PC-3 (cell line): Measurements from ENCODE around the gene DHRS3. TPM values are rescaled to one million over a fixed set of nuclear protein-coding genes. Genes with fewer than 3 reads are reported as not detected.
A peak's percentile ranks its signal among the peaks of the same experiment; 100 is the strongest.

ENCODE experiments used
- ATAC-seq: fragments of 200-7000 bp; cut with Tn5 transposase; 2 replicates; pipeline ENCODE4 v1.9.1; 2020; ENCODE audit warnings: mild to moderate bottlenecking, moderate library complexity
- BruUV-seq: library from RNA; stranded (reverse); fragments of 400-500 nt; replicated peaks from 2 replicates; lab custom pipeline; 2021; lab: Mats Ljungman, UMichigan
- CTCF ChIA-PET: fragments of 300-600 bp; sonication (Branson Sonifier 250); formaldehyde crosslinking; loops from one replicate; lab custom pipeline; 2022; ENCODE audit warnings: antibody characterized with exemption; lab: Charles Lee
- POLR2A ChIA-PET: fragments of 300-600 bp; sonication (Branson Sonifier 250); formaldehyde crosslinking; loops from one replicate; lab custom pipeline; 2022; ENCODE audit warnings: antibody characterized with exemption; ENCODE audit not compliant: unreplicated experiment; lab: Charles Lee
- DNase-seq: peaks from one replicate; pipeline ENCODE4 v3.0.0-alpha.2; 2015
- H2AFZ ChIP-seq: fragments of 300-600 bp; sonication (generic); 2 replicates; pipeline ENCODE4 v1.6.0; 2016; ENCODE audit warnings: antibody characterized with exemption, low read length
- H3F3A ChIP-seq: fragments of 300-600 bp; sonication (generic); one replicate; pipeline ENCODE4 v1.6.0; 2017; ENCODE audit warnings: antibody characterized with exemption, low read length, control low read depth, mild to moderate bottlenecking; ENCODE audit not compliant: unreplicated experiment
- H3K27ac ChIP-seq: fragments of 300-600 bp; sonication (generic); 2 replicates; pipeline ENCODE4 v1.5.1; 2016; ENCODE audit warnings: mild to moderate bottlenecking, low read length
- H3K27me3 ChIP-seq: fragments of 300-600 bp; sonication (generic); 2 replicates; pipeline ENCODE4 v1.6.1; 2016; ENCODE audit warnings: low read length, mixed read lengths
- H3K36me3 ChIP-seq: fragments of 300-600 bp; sonication (generic); 2 replicates; pipeline ENCODE4 v1.6.1; 2016; ENCODE audit warnings: low read depth, mixed run types, low read length, mixed read lengths
- H3K4me1 ChIP-seq: fragments of 300-600 bp; sonication (generic); 2 replicates; pipeline ENCODE4 v1.5.1; 2016; ENCODE audit warnings: low read length; ENCODE audit not compliant: insufficient read depth
- H3K4me2 ChIP-seq: fragments of 300-600 bp; sonication (generic); 2 replicates; pipeline ENCODE4 v1.6.0; 2016; ENCODE audit warnings: low read length
- H3K4me3 ChIP-seq: fragments of 300-600 bp; sonication (generic); 2 replicates; pipeline ENCODE4 v1.5.1; 2016; ENCODE audit warnings: mild to moderate bottlenecking, low read length, mixed read lengths
- H3K79me2 ChIP-seq: fragments of 300-600 bp; sonication (generic); 2 replicates; pipeline ENCODE4 v1.6.1; 2017; ENCODE audit warnings: low read length, mixed read lengths
- H3K9ac ChIP-seq: fragments of 300-600 bp; sonication (generic); 2 replicates; pipeline ENCODE4 v1.6.0; 2016; ENCODE audit warnings: mild to moderate bottlenecking, low read length
- H3K9me2 ChIP-seq: fragments of 300-600 bp; sonication (generic); replicated peaks from 2 replicates; pipeline ENCODE4 v1.6.1; 2016; ENCODE audit warnings: mixed run types, low read length, mixed read lengths
- H3K9me3 ChIP-seq: fragments of 300-600 bp; sonication (generic); 2 replicates; pipeline ENCODE4 v1.6.1; 2016; ENCODE audit warnings: low read length, mixed read lengths
- H4K20me1 ChIP-seq: fragments of 300-600 bp; sonication (generic); 2 replicates; pipeline ENCODE4 v1.6.1; 2016; ENCODE audit warnings: low read length, mixed read lengths
- EZH2 ChIP-seq: fragments of 300-600 bp; sonication (generic); IDR thresholded peaks from one replicate; pipeline ENCODE4 v1.6.1; 2017; ENCODE audit warnings: antibody characterized with exemption, mild to moderate bottlenecking, low read length; ENCODE audit not compliant: unreplicated experiment
- EZH2phosphoT487 ChIP-seq: fragments of 300-600 bp; sonication (generic); IDR thresholded peaks from 2 replicates; pipeline ENCODE4 v1.6.1; 2018; ENCODE audit warnings: mild to moderate bottlenecking, antibody characterized with exemption, low read length, borderline replicate concordance
- intact Hi-C: fragments of 100-400 bp; cut with micrococcal nuclease; formaldehyde crosslinking; loops from 2 replicates; pipeline ENCODE4 v1.9.0; 2023
- total RNA-seq: library from RNA; depleted of rRNA; stranded (reverse); fragments of >200 nt; gene quantifications from 2 replicates; pipeline ENCODE4 v1.2.3, GENCODE V29; 2014
- TF ChIP-seq, protein P1 (sequence below): fragments of 300-600 bp; sonication (generic); conservative IDR thresholded peaks from 2 replicates; pipeline ENCODE4 v1.5.1; 2017; ENCODE audit warnings: antibody characterized with exemption, low read depth, mild to moderate bottlenecking, low read length

DHRS3 gene
- total RNA-seq, 1 experiment from 2014 or later, result 105 TPM

DNA sequence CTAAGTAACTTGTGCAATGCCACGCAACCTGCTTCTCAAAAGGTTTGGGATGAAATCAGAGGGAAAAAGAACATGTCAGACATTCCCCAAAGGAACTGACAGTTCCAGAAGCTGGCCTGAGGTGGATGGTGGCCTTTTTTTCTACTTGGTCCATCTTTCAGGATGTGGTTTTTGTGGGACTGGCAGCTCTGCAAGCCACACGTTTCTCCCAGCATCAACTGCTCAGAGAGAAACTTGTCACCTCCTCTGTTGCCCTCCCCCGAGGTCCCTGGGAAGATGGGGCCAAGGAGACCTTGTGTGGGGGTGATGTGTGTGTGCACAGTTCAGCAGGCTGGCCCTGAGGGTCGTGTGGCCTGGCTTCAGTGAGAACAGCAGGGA, 2.5 kb upstream of the DHRS3 start:
- TF ChIP-seq EZH2phosphoT487 (no peak), EZH2 (no peak)
- TF ChIP-seq, protein P1, sequence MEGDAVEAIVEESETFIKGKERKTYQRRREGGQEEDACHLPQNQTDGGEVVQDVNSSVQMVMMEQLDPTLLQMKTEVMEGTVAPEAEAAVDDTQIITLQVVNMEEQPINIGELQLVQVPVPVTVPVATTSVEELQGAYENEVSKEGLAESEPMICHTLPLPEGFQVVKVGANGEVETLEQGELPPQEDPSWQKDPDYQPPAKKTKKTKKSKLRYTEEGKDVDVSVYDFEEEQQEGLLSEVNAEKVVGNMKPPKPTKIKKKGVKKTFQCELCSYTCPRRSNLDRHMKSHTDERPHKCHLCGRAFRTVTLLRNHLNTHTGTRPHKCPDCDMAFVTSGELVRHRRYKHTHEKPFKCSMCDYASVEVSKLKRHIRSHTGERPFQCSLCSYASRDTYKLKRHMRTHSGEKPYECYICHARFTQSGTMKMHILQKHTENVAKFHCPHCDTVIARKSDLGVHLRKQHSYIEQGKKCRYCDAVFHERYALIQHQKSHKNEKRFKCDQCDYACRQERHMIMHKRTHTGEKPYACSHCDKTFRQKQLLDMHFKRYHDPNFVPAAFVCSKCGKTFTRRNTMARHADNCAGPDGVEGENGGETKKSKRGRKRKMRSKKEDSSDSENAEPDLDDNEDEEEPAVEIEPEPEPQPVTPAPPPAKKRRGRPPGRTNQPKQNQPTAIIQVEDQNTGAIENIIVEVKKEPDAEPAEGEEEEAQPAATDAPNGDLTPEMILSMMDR, result no peak
- Histone ChIP-seq H2AFZ (no peak overlapping the region), H3F3A (no peaks in the 10 kb centered on the region), H3K9ac (no peak overlapping the region), H3K36me3 (no peaks in the 10 kb centered on the region), H3K79me2 (peaks cover 44% of the 10 kb centered on the region), H3K4me3 (peak overlapping the region; percentile 52; the same call in 1 of the 2 replicates), H3K9me3 (no peaks in the 10 kb centered on the region), H3K27ac (no peak overlapping the region), H3K4me1 (peaks cover 17% of the 10 kb centered on the region), H3K4me2 (peak overlapping the region; percentile 91), H4K20me1 (peaks cover 5% of the 10 kb centered on the region; the same call in 1 of the 2 replicates), H3K9me2 (no peaks in the 10 kb centered on the region), H3K27me3 (no peaks in the 10 kb centered on the region)
- intact Hi-C loops, result loop anchor here (5.0 kb wide), 1 partner anchor 37 kb away; no protein-coding TSS in a partner anchor
- BruUV-seq, result no TSS peak
- DNase-seq (peak; percentile 52), ATAC-seq (no peak)
- ChIA-PET POLR2A (interaction anchor here (0.9 kb wide), 1 partner anchor 264 kb away, joined by 3 read pairs; no protein-coding TSS in a partner anchor), CTCF (interaction anchor here (0.5 to 2.1 kb wide), 3 partner anchors 19 to 213 kb away, joined by 3 to 10 read pairs (median 5); no protein-coding TSS in a partner anchor)

DNA sequence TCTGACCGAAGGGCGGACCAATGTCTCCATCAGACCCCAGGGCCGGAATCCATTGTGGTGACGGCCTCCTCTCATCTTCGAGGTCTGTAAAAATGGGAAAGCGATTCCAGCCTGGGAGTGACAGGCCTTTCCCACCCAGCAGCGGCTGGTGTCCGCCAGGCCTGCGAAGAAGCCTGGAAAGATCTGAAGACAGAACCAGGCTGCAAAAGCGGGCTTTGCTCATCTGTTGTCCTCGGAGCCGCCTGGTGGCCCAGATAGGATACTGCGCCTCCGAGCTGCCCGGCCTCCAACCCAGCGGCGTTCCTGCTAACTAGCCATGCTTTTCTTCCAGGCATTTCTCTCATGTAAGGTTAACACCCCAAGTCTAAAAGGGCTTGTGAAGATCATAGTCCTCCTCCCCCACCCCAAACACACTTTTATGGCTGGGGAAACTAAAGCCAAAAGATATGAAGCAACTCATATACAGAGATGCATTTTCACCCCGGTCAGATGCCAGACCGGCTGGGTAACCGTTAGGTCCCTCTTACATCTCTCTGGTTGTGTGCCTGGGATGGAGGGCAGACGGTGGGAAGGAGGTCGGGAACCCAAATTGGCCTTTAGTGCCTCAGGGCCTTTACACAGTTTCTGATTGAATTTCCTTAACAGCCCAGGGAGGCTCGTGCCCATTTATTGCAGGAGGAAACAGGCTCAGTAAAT, 1.9 kb upstream of the DHRS3 start:
- ChIA-PET POLR2A (interaction anchor here (0.6 to 0.9 kb wide), 2 partner anchors 263 to 305 kb away, joined by 3 to 7 read pairs; no protein-coding TSS in a partner anchor), CTCF (interaction anchor here (0.5 to 2.1 kb wide), 3 partner anchors 18 to 212 kb away, joined by 3 to 10 read pairs (median 5); no protein-coding TSS in a partner anchor)
- peak overlapping the region; percentile 91 for H3K27ac ChIP-seq
- no peaks in the 10 kb centered on the region for H3K9me3 ChIP-seq
- H3K4me1 ChIP-seq, result peaks cover 20% of the 10 kb centered on the region
- H3K4me3 ChIP-seq, result peak overlapping the region; percentile 83
- H3K36me3 ChIP-seq, result no peaks in the 10 kb centered on the region
- DNase-seq, result peak; percentile 88
- TF ChIP-seq, protein P1, result peak; percentile 92
- TF ChIP-seq EZH2phosphoT487, result no peak
- H3K9ac ChIP-seq, result peak overlapping the region; percentile 95
- H4K20me1 ChIP-seq, result peaks cover 8% of the 10 kb centered on the region
- peak overlapping the region; percentile 91 for H3K4me2 ChIP-seq
- peak; percentile 31 for ATAC-seq
- no peaks in the 10 kb centered on the region for H3F3A ChIP-seq
- no peaks in the 10 kb centered on the region for H3K27me3 ChIP-seq
- peaks cover 49% of the 10 kb centered on the region for H3K79me2 ChIP-seq
- intact Hi-C loops, result loop anchor here (1.0 to 5.0 kb wide), 7 partner anchors 37 to 306 kb away; no protein-coding TSS in a partner anchor
- peak overlapping the region; percentile 86; the same call in 1 of the 2 replicates for H2AFZ ChIP-seq
- no TSS peak for BruUV-seq
- no peaks in the 10 kb centered on the region for H3K9me2 ChIP-seq
